PC-9 (cell line): ENCODE data around the gene MACROD2. TPM values are rescaled to one million over a fixed set of nuclear protein-coding genes. Genes with fewer than 3 reads are reported as not detected.

Source experiments
- BruUV-seq: library from RNA; stranded (reverse); fragments of 400-500 nt; replicated peaks from 2 replicates; lab custom pipeline; 2021; lab: Mats Ljungman, UMichigan
- CTCF ChIA-PET: fragments of 300-600 bp; sonication (Branson Sonifier 250); formaldehyde crosslinking; loops from one replicate; lab custom pipeline; 2022; ENCODE audit warnings: antibody characterized with exemption; lab: Charles Lee
- POLR2A ChIA-PET: fragments of 300-600 bp; sonication (Branson Sonifier 250); formaldehyde crosslinking; loops from one replicate; lab custom pipeline; 2022; ENCODE audit warnings: antibody characterized with exemption; ENCODE audit not compliant: unreplicated experiment; lab: Charles Lee
- DNase-seq, 2 experiments: peaks; one replicate each; pipeline versions ENCODE4 v3.0.0 to v3.0.0-alpha.2; 2015 to 2022; ENCODE audit warnings: mixed read lengths in 1 of 2
- H2AFZ ChIP-seq: fragments of 200-600 bp; sonication (generic); 2 replicates; pipeline ENCODE4 v1.8.1; 2017; ENCODE audit warnings: antibody characterized with exemption
- H3F3A ChIP-seq: fragments of 200-600 bp; sonication (generic); 2 replicates; pipeline ENCODE4 v1.8.1; 2017; ENCODE audit warnings: antibody characterized with exemption, mild to moderate bottlenecking, low read depth; ENCODE audit not compliant: insufficient read depth
- H3K27ac ChIP-seq: fragments of 200-600 bp; sonication (generic); 2 replicates; pipeline ENCODE4 v1.6.1; 2016; ENCODE audit warnings: mixed run types
- H3K27me3 ChIP-seq: fragments of 200-600 bp; sonication (generic); 2 replicates; pipeline ENCODE4 v1.6.1; 2016; ENCODE audit warnings: low read depth, mixed run types; ENCODE audit not compliant: insufficient read depth
- H3K36me3 ChIP-seq: fragments of 200-600 bp; sonication (generic); 2 replicates; pipeline ENCODE4 v1.6.1; 2016; ENCODE audit warnings: low read depth, mixed run types
- H3K4me1 ChIP-seq: fragments of 200-600 bp; sonication (generic); replicated peaks from 2 replicates; pipeline ENCODE4 v1.6.1; 2016; ENCODE audit warnings: mixed run types; ENCODE audit not compliant: insufficient read depth
- H3K4me2 ChIP-seq: fragments of 200-600 bp; sonication (generic); 2 replicates; pipeline ENCODE4 v1.6.1; 2017; ENCODE audit warnings: mixed run types
- H3K4me3 ChIP-seq: fragments of 200-600 bp; sonication (generic); 2 replicates; pipeline ENCODE4 v1.6.1; 2016; ENCODE audit warnings: mixed run types
- H3K79me2 ChIP-seq: fragments of 200-600 bp; sonication (generic); 2 replicates; pipeline ENCODE4 v1.6.1; 2017; ENCODE audit warnings: low read depth, mixed run types
- H3K9me2 ChIP-seq: fragments of 200-600 bp; sonication (generic); 2 replicates; pipeline ENCODE4 v1.8.1; 2017; ENCODE audit warnings: mild to moderate bottlenecking; ENCODE audit not compliant: insufficient read depth
- H3K9me3 ChIP-seq: fragments of 200-600 bp; sonication (generic); 2 replicates; pipeline ENCODE4 v1.8.1; 2016; ENCODE audit warnings: low read depth; ENCODE audit not compliant: insufficient read depth
- H4K20me1 ChIP-seq: fragments of 200-600 bp; sonication (generic); 2 replicates; pipeline ENCODE4 v1.8.1; 2017; ENCODE audit not compliant: insufficient read depth
- CTCF ChIP-seq: fragments of 200-600 bp; sonication (generic); conservative IDR thresholded peaks from 2 replicates; pipeline ENCODE4 v1.6.1; 2017; ENCODE audit warnings: mixed run types, antibody characterized with exemption, mild to moderate bottlenecking, moderate library complexity
- EZH2 ChIP-seq: fragments of 200-600 bp; sonication (generic); IDR thresholded peaks from 2 replicates; pipeline ENCODE4 v1.8.0; 2017; ENCODE audit warnings: antibody characterized with exemption, low read depth
- intact Hi-C: fragments of 100-400 bp; cut with micrococcal nuclease; formaldehyde crosslinking; loops from one replicate; pipeline ENCODE4 v1.10.0; 2022; ENCODE audit not compliant: unreplicated experiment
- total RNA-seq: library from RNA; stranded (reverse); gene quantifications from 2 replicates; pipeline ENCODE4 v1.2.3, GENCODE V29; 2021

MACROD2 gene
- total RNA-seq, 1 experiment from 2014 or later, result 11.4 TPM

- intact Hi-C loops, result no loop called here
- Histone ChIP-seq H3K4me2 (no peak overlapping the region), H3K9me2 (no peaks in the 10 kb centered on the region), H3K36me3 (no peaks in the 10 kb centered on the region), H3F3A (no peaks in the 10 kb centered on the region), H3K4me1 (no peaks in the 10 kb centered on the region), H2AFZ (no peak overlapping the region), H3K27ac (no peak overlapping the region), H3K27me3 (no peaks in the 10 kb centered on the region), H3K79me2 (no peaks in the 10 kb centered on the region), H3K9me3 (no peaks in the 10 kb centered on the region), H4K20me1 (no peaks in the 10 kb centered on the region), H3K4me3 (no peak overlapping the region)
- POLR2A ChIA-PET, result no interaction called here
- DNase-seq, result no peak
- CTCF ChIA-PET, result no interaction called here
- no TSS peak for BruUV-seq
- TF ChIP-seq CTCF (no peak), EZH2 (no peak)
Measured at GRCh38 chr20:14178952-14179351, 183.6 kb downstream of the MACROD2 start.

- Histone ChIP-seq H3K4me2 (no peak overlapping the region), H3F3A (no peaks in the 10 kb centered on the region), H3K4me1 (no peaks in the 10 kb centered on the region), H3K9me3 (no peaks in the 10 kb centered on the region; the same call in 1 of the 2 replicates), H3K79me2 (no peaks in the 10 kb centered on the region), H3K9me2 (no peaks in the 10 kb centered on the region), H3K4me3 (no peak overlapping the region), H3K27ac (no peak overlapping the region), H4K20me1 (no peaks in the 10 kb centered on the region), H3K27me3 (no peaks in the 10 kb centered on the region), H3K36me3 (no peaks in the 10 kb centered on the region), H2AFZ (no peak overlapping the region)
- ChIA-PET POLR2A (interaction anchor here (0.7 kb wide), 1 partner anchor 635 kb away, joined by 8 read pairs; no protein-coding TSS in a partner anchor), CTCF (interaction anchor here (0.5 to 1.4 kb wide), 5 partner anchors 14 to 1030 kb away, joined by 3 to 18 read pairs (median 10); no protein-coding TSS in a partner anchor)
- no peak for TF ChIP-seq EZH2
- TF ChIP-seq CTCF, result peak; percentile 61; the same call in 1 of the 2 replicates
- intact Hi-C loops, result loop anchor here (2.0 to 5.0 kb wide), 3 partner anchors 75 to 1047 kb away; partner anchors contain the start of gene FLRT3
- no TSS peak for BruUV-seq
- peak in 1 of 2 experiments; percentile 2 for DNase-seq
Measured at GRCh38 chr20:14189794-14190402, 194.6 kb downstream of the MACROD2 start.

GRCh38 chr20:14191559-14191958 is 196.2 kb downstream of the MACROD2 start:
- Histone ChIP-seq H3K27me3 (no peaks in the 10 kb centered on the region), H3K36me3 (no peaks in the 10 kb centered on the region), H3K9me2 (no peaks in the 10 kb centered on the region), H2AFZ (no peak overlapping the region), H3K4me2 (no peak overlapping the region), H4K20me1 (no peaks in the 10 kb centered on the region), H3F3A (no peaks in the 10 kb centered on the region), H3K27ac (no peak overlapping the region), H3K9me3 (no peaks in the 10 kb centered on the region; the same call in 1 of the 2 replicates), H3K4me3 (no peak overlapping the region), H3K4me1 (no peaks in the 10 kb centered on the region), H3K79me2 (no peaks in the 10 kb centered on the region)
- POLR2A ChIA-PET, result no interaction called here
- no peak for TF ChIP-seq EZH2
- no peak for TF ChIP-seq CTCF
- intact Hi-C loops, result loop anchor here (2.0 to 5.0 kb wide), 2 partner anchors 145 to 1046 kb away; partner anchors contain the start of gene FLRT3
- CTCF ChIA-PET, result no interaction called here
- DNase-seq, result no peak
- no TSS peak for BruUV-seq
